ENCODE data around the gene RGS17.
"Not testable (repeated sequence)": the region's sequence is repeated elsewhere in the genome, so short reads cannot be mapped to it uniquely, and the experiment has no call there.

The RGS17 gene

GRCh38 chr6:153028286-153028685 lies 102.8 kb downstream of the RGS17 start:
- DNase-seq, result no peak

DNA sequence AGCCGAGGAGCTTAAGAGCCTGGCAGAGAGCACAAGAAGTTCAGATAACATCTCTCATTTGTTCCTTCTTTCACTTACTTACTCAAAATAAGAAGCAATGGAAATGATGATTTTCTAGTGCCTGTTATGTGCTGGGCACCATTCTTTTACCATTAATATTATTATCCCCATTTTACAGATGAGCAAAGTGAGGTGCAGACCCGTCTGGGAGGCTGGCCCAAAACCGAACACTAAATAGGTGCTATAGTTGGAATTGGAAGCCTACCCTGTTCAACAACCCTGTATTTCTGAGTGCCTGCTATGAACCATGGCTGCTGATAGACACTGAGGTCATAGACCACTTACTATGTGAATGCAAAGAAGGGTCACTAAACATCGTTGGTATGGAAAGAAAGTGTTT lies 103.6 kb downstream of the RGS17 start:
- DNase-seq, result no peak

GRCh38 chr6:153024709-153025017 lies 106.4 kb downstream of the RGS17 start:
- no peak for DNase-seq

DNA sequence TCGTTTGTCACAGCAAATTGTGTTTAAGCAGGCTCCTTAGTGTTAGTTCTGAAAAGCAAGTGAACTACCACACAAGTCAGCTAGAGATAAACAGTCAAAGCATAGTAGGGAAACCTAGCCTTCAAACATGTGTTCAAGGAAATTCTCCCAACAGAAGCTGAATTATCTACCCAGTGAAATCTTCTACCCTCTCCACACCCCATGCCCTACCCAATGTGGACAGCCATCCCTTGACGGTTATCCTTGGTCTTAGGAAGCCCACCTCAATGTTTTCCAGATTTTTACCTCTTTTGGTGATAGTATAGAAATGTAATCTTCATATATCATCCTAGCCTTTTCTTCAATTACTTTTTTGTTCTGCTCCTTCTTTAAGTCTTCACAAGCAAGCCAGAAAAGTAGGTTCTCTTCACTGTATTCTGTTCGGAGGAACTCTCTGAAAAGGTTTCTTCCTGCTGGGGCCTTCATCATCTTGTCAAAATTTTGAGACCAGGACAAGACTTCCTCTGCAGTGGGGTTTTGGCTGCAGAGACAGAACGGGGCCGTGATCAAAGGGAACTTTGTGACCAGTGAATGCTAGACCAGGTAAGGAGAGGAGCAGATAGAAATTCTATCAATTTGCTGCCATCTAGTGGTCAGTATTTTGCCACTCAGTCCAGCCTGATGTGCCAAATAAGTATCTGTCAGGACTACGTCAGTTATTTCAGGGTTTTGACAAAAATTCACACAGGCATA lies 106.9 kb downstream of the RGS17 start:
- DNase-seq, result peak; percentile 55

- no peak for DNase-seq
Observed at GRCh38 chr6:153018355-153018754, 112.7 kb downstream of the RGS17 start.

DNA sequence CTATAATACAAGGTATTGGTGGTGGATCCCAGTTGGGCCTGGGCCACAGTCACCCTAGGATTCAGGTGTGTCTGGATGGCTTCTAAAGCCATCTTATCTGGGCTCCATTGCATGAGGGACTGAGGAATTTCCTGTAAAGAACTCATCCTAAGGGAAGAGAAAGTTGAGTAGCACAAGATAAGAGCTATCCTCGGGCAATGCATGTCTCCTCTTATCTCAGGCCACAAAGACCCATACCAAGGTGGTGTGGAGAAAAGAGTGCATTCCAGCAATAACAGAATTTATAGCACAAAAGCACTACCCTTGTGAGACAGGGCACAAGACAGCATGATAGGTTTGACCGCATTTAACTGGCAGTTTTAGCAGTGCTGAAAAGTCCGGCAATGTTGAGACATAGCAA lies 114.2 kb downstream of the RGS17 start:
- no peak for DNase-seq

GRCh38 chr6:153015094-153015640 lies 115.9 kb downstream of the RGS17 start:
- DNase-seq, result no peak

DNA sequence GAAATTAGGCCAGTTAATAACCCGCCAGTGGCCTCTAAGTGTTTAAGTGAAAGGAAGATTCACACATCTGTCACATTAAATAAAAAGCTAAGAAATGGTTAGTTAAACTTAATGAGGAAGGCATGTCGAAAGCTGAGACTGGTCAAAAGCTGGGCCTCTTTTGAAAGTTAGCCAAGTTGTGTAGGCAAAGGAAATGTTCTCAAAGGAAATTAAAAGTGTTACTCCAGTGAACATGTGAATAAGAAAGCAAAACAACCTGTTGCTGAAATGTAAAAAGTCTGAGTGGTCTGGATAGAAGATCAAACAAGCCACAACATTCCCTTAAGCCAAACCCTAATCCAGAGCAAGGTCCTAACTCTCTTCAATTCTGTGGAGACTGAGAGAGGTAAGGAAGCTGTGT lies 117.6 kb downstream of the RGS17 start:
- DNase-seq, result no peak

- DNase-seq, result no peak
Observed at GRCh38 chr6:153012856-153013255, 118.2 kb downstream of the RGS17 start.

DNA sequence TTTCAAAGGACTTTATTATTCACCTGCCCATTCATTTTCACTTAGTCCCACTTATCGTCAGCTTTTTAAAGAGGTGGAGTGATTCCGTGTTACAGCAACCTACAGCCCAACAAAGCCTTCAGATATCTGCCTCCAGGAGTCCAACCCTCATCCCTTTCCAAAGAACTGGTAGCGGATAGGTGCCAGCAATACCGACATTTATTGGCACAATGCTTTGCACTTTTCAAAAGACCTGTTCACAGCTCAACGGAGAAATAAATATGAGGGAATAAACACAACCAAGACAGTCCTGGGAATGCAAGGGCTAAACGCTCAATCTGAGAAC lies 127.8 kb downstream of the RGS17 start:
- no peak for DNase-seq

DNA sequence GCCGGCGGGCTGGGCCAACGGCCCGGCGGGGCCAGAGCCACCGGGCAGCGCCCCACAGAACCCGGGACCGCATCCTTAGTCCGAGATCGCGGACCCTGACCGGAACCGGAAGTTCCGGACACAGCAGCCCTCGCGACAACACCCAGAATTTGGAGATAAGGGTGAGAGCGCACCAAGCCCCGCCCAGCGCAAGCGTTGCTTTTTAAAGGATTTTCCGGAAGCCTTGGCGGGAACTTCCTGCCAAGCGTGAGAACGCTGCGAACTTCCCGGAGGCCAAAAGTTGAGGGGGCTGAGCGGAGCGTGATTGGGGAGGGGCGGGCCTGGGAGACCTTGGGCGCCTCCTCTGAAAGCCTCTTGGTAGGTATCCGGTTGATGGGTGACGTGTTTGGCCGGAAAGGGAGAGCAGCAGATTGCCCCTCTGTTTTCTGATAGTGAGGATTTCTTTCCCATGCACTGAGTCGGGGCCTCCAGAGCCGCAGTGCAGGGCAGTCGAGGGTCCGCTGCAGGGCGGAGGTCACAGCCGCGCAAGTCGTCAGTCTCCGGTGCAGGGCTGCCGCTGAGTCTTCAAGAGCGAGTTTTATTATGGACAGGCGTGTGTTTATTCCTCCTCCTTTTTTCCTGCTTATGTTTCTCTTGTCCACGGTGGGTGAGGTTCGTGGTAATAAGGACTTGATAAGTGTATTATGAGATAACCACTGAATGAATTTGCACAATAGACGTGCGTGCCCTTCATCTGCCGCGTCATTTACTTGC lies 128.3 kb downstream of the RGS17 start, which contains the start of gene MTRF1L:
TSS of gene MTRF1L (minus strand) at position 97 of the 753 bp plus-strand sequence. CDS start at position 73, 24 bp downstream.
- peak; percentile 92 for DNase-seq

DNA sequence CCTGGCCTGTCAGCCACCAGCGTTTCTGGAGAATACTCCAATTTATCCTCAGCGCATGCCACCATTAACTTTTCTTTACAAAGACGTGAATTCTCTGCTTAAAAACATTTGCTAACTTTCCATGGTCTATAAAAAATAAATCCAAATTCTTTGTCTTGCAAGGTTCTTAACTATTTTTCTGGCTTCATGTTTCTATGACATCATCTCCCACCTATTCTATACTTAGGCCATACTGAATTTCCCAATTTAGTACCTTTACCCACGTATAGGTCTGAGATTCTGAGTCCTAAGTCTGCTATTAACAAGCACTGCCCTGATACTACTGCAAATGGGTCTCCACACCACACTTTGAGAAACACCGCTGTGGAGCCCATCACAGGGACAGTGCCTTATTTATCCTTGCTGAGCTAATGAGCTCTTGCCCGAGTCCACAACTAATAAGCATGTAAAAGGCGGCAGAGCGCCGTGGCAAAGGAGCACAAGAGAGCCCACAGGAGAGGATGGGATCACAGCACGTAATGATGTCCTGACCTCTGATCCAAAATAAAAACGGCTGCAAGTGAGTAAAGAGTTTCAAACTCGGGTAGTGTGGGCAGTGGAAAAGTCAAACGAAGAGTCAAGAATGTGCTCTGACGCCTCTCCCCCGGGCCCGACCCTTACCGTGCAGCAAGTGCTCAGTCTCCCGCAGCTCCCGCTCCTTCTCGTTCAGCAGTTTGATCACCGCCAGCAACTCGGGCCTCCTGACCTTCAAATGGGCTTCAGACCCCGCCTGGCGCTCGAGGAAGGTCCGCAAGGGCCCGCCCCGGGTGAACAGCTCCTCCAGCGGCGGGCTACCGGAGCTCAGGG lies 129.1 kb downstream of the RGS17 start:
- peak; percentile 18 for DNase-seq

DNA sequence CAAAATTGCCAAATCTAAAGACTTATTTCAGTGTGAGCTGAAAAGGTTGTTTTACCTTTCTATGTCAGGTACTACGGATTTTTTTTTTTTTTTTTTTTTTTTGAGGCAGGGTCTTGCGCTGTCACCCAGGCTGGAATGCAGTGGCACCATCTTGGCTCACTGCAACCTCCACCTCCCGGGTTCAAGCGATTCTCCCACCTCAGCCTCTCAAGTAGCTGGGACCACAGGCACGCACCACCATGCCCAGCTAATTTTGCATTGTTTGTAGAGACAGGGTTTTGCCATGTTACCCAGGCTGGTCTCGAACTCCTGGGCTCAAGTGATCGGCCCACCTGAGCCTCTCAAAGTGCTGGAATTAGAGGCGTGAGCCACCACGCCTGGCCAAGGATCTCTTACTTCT lies 130.3 kb downstream of the RGS17 start:
- not testable (repeated sequence) for DNase-seq

GRCh38 chr6:153000243-153000642 lies 130.8 kb downstream of the RGS17 start:
- DNase-seq, result no peak

- not testable (repeated sequence) for DNase-seq
Observed at GRCh38 chr6:152999538-152999937, 131.5 kb downstream of the RGS17 start.

DNA sequence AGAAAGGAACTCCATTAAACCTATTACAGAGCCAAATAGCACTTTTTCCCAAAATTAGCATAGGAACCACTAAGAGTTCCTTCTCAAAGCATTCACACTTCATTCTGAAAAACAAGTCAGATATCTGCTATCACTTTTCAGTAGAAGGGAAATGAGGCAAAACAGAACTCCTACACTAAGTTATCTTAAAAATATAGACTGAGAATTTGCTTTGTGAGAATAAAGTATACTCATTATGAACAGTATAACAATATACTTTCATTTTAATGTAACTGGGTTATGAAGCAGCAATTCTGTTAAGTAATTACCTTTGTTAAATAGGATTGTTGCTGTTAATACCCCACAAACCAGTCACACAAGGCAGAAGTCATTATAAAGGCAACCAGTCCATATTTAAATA lies 137.2 kb downstream of the RGS17 start:
- no peak for DNase-seq

- DNase-seq, result no peak
Observed at GRCh38 chr6:152993431-152993830, 137.7 kb downstream of the RGS17 start.

DNA sequence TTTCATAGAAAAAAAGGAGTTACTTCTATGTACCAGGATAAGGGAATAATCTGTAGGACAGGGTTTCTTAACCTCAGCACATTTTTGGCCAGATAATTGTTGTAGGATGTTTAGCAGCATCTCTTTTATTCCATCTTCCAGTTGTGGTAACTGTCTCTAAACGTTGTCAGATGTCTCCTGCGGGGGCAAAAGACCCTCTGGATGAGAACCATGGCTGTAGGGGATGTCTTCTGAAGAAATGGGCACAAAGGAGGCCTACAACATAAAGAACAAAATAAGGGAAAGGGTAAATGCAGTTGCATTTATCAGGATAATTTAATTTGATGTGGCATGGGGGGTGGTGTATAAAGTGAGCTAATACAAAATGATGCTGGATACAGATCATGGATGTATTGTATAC lies 144.1 kb downstream of the RGS17 start:
- no peak for DNase-seq

GRCh38 chr6:152985300-152985699 lies 145.8 kb downstream of the RGS17 start:
- not testable (repeated sequence) for DNase-seq

DNA sequence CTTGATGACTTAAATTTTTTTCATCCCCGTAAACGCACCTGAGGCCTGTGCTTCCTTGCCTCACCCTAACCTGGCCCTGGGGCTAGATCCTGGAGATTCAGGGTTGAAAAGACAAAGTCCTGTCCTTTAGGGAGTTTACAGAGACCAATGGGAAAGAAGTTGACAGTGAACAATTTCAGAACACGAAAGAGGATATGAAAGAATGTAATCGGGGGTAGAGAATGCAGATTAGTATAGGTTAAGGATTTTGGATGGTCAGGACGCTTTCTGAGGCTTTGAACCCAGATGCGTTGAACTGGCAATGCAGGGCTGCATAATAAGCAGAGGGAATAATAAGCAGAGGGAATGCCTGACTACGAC lies 146.6 kb downstream of the RGS17 start:
- DNase-seq, result no peak

- peak; percentile 95 for DNase-seq
Observed at GRCh38 chr6:152983637-152984512, 147.2 kb downstream of the RGS17 start.

DNA sequence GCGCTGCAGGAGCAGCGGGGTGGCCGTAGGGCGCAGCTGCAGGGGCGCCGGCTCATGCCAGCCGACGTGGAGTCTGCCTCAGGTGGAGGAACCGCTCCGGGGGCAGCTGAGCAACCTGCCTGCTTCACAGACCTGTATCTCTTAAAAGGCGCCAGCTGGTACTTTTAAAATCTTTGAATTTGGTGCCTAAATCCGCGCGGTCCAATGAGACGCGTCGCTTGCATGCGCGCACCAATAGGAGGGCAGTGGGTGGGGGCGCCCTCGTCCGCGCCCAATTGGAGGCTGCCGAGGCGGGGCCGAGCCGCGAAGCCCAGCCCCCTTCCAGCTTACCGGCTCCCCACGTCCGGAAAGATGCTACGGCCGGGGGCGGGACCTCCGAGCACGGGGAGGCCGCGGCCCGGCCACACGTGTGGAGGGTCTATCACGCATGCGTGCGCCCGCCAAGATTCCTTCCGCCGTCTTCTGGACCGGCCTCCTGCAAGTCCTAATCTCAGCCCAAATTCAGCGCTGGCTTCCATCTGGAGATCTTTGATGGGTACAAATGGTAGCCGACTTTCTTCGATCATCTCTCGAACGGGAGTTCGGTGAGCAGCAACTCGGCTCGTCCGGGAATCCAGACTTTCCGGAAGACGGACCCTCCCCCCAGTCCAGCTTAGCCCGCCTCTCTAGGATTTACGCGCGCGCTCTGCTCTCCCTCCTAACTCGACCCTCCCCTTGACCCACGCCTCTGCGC lies 148.0 kb downstream of the RGS17 start, which contains the start of gene FBXO5:
TSS of gene FBXO5 (minus strand) at position 138 of the 733 bp plus-strand sequence. CDS start at position 56, 82 bp downstream.
- peak; percentile 97 for DNase-seq
